ENCODE data around the gene CRAT.

Gene CRAT

DNA sequence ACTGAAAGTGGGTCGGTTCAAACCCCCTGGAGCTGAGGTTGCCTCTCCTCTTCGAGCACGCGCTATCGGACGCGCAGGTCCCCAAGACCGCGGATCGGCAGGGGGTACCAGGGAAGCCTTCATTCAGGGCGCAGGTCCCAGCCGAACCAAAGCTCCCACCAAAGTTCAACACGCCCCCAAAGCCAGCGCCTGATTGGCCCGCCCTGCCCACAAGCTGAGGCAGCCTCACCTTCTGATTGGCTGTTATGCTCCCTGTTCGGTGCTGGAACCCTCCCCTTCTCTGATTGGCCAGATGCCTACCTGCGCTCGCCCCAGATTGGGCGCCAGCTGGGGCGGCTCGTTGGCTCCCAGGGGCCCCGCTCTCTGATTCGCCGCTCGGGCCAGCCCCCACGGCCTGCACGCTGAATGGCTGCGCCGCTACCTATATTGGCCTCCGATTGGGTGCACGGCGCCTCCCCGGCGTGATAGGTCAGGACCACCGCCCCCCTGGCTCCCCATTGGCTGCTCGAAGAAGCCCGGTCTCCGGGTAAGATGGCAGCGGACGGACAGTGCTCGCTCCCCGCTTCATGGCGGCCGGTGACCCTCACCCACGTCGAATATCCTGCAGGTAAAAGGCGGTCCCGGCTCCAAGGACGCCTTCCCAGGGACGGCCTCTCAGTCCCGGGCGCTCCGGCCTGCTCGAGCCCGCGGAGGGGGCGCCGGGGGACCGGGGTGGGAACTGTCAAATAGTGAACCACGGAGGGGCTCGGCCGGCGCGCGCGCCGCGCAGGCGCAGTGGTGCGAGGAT lies 29.8 kb downstream of the CRAT start, which contains the start of gene DOLPP1:
TSS of gene DOLPP1 (plus strand) at position 511 of the 787 bp plus-strand sequence. CDS start at position 532, 21 bp downstream.
- DNase-seq = peak; percentile 95

DNA sequence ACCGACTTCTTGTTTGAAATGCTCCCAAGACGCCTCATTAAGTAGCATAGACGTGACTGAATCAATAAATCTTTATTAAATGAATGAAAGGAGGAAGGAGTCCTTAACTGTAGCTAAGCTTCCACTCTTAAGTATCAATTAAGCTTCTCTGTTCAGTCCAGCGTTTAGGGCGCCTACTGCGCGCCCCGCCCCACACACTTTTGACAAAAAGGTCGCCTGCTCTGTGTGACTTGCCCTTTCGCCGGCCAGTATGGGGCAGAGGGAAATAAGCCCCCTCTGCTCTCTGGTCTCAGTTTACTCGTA lies 30.3 kb downstream of the CRAT start:
- no peak for DNase-seq

DNA sequence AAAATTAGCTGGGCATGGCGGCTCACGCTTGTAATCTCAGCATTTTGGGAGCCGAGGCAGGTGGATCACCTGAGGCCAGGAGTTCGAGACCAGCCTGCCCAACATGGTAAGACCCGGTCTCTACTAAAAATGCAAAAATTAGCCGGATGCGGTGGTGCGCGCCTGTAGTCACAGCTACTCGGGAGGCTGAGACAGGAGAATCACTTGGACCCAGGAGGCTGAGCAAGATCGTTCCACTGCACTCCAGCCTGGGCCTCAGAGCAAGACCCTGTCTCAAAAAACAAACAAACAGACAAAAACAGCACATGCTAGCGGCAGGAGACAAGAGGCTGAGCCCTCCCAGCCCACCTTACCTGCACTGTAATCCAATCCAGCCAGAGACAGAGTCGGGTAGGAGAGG lies 30.8 kb downstream of the CRAT start:
- DNase-seq = no peak

- DNase-seq = no peak
Observed at GRCh38 chr9:129078691-129079503, 31.7 kb downstream of the CRAT start.

GRCh38 chr9:129077236-129077635 lies 33.4 kb downstream of the CRAT start:
- no peak for DNase-seq

GRCh38 chr9:129076640-129077037 lies 34.0 kb downstream of the CRAT start:
- no peak for DNase-seq

- no peak for DNase-seq
Observed at GRCh38 chr9:129075996-129076639, 34.5 kb downstream of the CRAT start.

DNA sequence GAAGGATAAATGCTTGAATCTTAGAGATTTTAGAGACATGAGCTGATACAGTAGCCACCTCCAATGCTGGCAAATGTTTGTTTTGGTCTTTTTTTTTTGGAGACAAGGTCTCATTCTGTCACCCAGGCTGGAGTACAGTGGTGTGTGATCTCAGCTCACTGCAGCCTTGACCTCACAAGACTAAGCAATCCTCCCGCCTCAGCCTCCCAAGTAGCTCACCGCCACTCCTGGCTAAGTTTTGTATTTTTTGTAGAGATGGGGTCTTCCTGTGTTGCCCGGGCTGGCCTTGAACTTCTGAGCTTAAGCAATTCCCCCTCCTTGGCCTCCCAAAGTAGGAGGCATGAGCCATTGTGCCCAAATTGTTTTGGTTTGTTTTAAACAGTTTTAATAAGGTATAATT lies 36.5 kb downstream of the CRAT start:
- no peak for DNase-seq

DNA sequence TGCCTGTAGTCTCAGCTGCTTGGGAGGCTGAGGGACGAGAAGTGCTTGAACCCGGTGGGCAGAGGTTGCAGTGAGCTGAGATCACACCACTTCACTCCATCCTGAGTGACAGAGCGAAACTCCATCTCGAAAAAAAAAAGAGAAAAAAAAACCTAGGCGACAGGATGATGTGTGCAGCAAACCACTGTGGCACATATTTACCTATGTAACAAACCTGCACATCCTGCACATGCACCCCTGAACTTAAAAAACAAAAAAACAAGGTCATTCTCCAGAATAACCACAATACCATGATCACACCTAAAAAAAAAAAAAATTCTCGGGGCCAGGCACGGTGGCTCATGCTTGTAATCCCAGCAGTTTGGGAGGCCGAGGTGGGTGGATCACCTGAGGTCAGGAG lies 37.2 kb downstream of the CRAT start:
- no peak for DNase-seq

GRCh38 chr9:129072171-129072570 lies 38.4 kb downstream of the CRAT start:
- DNase-seq = no peak

- DNase-seq = no peak
Observed at GRCh38 chr9:129071526-129072126, 39.0 kb downstream of the CRAT start.

- DNase-seq = no peak
Observed at GRCh38 chr9:129070696-129071525, 39.7 kb downstream of the CRAT start.

GRCh38 chr9:129069862-129070641 lies 40.5 kb downstream of the CRAT start:
- no peak for DNase-seq

DNA sequence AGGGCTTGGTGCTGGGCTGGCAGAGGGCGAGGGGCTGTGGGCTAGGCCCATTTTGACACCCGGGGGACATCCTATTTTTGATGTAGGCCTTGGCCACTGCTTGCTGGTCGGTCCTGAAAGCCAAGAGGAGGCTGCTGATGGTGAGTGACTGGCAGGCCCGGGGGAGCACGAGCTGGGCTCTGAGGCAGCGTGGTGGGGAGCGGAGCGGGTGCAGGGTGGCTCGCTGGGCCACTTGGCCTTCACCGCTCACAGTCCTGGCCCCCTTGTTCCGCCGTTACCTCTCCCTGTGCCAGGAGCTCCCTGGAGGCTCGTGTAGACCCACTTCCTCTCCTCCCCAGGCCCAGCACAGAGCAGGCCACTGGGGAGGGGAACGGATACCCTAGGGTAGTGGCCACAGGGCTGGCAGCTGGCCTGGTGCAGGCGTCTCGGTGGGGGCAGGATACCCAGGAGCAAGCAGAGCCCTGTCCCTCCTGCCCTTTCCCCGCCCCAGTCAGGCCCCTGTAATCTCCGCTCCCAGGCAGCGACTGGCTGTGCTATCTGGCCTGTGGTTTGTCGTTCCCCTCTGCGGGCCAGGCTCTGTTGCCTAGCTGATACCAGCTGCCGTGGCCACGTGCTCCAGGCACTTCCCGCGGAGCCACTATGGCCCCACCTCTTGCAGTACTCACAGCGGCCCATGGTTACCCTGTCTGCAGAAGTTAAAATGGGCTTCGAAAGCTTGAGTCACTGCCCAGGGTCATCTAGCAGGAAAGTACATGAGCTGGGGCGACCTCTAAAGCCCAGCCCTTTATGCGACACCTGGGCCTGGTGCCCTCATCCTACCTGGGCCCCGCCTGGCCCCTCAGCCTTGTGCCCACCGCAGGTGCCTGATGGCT lies 41.4 kb downstream of the CRAT start:
- peak; percentile 2 for DNase-seq

- no peak for DNase-seq
Observed at GRCh38 chr9:129068110-129068509, 42.5 kb downstream of the CRAT start.

DNA sequence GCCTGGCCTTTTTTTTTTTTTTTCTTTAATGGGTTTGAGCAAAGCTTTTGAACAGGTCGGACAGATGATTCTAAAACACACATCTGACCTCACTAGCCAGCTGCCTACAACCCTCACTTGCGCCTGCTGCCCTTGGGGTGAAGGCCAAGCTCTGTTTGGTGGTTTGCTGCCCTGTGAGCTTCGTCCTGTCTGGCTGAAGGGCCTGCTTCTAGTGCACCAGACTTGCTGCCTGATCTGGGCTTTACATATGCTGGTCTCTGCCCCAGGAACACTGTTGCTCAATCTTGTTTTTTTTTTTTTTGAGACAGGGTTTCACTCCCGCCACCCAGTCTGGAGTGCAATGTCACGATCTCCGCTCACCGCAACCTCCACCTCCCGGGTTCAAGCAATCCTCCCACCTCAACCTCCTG lies 46.1 kb downstream of the CRAT start:
- DNase-seq = no peak

GRCh38 chr9:129063061-129063460 lies 47.5 kb downstream of the CRAT start:
- DNase-seq = no peak

GRCh38 chr9:129060991-129061390 lies 49.6 kb downstream of the CRAT start:
- no peak for DNase-seq

DNA sequence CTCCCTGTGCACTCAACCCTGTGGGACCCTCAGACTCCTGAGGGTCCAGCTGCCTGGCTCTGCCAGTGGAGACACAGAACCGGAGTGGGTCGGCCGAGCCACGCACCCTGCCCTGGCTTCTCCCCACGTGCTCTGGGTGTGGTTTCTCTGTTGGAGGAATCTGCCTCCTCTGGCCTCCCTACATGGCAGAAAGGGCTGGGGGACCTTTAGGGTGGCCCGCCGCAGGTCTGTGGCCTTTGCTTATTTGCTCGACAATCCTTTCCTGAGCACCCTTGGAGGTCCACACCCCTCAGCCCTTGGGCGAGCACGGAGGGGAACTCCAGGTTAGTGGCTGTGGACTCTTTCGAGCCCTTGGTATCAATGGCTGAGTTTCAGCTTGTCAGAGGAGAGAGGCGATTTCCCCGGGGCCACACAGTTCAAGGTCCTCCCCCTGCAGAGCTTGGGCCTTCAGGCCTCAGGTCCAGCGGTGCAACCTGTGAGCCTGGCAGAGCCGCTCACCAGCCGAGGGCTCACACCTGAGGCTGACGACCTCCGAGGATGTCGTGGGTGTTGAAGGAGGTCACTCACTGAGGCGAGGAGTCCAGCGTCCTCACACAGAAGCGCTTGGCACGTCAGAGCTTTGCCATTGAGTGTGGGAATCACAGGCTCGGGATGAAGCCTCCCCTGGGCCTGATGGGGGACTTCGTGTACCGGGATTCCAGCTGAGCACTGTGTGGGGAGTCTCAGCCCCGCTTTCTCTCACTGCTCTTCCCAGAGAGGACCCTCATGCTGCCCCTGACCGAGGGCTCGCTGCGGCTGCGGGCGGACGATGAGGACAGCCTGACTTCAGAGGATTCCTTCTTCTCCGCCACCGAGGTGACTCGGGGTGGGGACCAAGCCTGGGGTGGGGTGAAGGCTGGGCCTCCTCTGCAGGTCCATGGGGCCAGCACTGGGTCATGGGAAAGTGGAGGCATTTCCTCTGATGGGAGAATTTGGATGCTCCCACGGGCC lies 50.5 kb downstream of the CRAT start:
- no peak for DNase-seq

All from DMS 273 treated with DMSO at 0.1 percent for 48 hours (cell line).